ENCODE data around the gene PWP2.
"Not testable (repeated sequence)": the region's sequence is repeated elsewhere in the genome, so short reads cannot be mapped to it uniquely, and the experiment has no call there.

Gene PWP2

DNA sequence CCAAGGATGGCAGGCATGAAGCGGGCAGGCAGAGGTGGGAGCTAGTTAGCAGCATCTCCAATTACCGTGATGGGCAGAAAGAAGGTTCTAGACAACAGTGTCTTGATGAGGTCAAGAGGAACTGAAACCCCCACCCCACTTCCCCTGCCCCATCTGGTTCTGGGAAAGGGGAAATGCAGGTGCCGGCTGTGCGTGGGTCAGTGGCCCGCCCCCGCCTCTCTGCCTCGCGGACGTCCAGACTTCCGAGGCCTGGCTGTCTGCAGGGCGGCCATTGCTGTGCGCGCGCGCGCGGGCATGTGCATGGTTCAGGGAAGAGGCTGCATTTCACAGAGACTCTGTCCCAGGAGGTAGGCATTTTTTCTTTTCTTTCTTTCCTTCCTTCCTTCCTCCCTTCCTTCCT is 68.0 kb downstream of the PWP2 start:
- not testable (repeated sequence) for H3K36me3 ChIP-seq (ENCODE audit: insufficient read depth, low read length); H3K27ac ChIP-seq (ENCODE audit: low read depth, low read length); H3K4me3 ChIP-seq (ENCODE audit: low read depth in 1 of 2, low read length in 2 of 2); H3K9me3 ChIP-seq (ENCODE audit: low read length); H3K27me3 ChIP-seq (ENCODE audit: control insufficient read depth in 1 of 2, insufficient read depth in 2 of 2, low read length in 2 of 2); H3K9ac ChIP-seq (ENCODE audit: low read length); H3K4me1 ChIP-seq (ENCODE audit: insufficient read depth, low read length)

DNA sequence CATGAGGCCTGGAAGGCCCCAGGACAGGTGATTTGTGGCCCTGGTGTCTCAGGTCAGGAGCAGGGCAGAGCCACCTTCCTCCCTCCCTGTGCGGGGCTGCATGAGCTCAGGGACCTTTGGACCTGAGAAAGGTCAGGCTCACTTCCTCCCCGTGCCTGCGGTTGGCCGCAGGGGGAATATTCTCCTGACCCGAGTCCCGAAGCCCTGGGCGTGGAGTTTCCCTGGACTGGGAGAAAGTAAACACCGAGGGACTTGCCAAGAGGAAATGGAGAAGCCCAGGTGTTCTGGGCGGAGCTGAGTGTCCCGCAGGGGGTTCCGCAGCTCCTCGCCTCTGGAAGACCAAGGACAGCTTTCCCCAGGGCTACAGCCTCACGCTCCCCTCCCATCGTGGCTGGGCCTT is 68.9 kb downstream of the PWP2 start:
- H3K27me3 ChIP-seq (ENCODE audit: control insufficient read depth in 1 of 2, insufficient read depth in 2 of 2, low read length in 2 of 2); H3K4me1 ChIP-seq (ENCODE audit: insufficient read depth, low read length); H3K4me3 ChIP-seq (ENCODE audit: low read depth in 1 of 2, low read length in 2 of 2); H3K27ac ChIP-seq (ENCODE audit: low read depth, low read length); H3K9ac ChIP-seq (ENCODE audit: low read length); H3K36me3 ChIP-seq (ENCODE audit: insufficient read depth, low read length); H3K9me3 ChIP-seq (ENCODE audit: low read length): not testable (repeated sequence)

Measured in muscle layer of colon (tissue), 2 donors.